A673 (cell line): ENCODE results near the gene MYRF. TPM values are rescaled to one million over a fixed set of nuclear protein-coding genes. Genes with fewer than 3 reads are reported as not detected.

Experiments used
- BruUV-seq: library from RNA; stranded (reverse); fragments of 400-500 nt; replicated peaks from 2 replicates; lab custom pipeline; 2021; lab: Mats Ljungman, UMichigan
- CTCF ChIA-PET: fragments of 300-600 bp; sonication (Branson Sonifier 250); formaldehyde crosslinking; loops from one replicate; lab custom pipeline; 2022; ENCODE audit warnings: antibody characterized with exemption; lab: Charles Lee
- POLR2A ChIA-PET: fragments of 300-600 bp; sonication (Branson Sonifier 250); formaldehyde crosslinking; loops from one replicate; lab custom pipeline; 2022; ENCODE audit warnings: antibody characterized with exemption; ENCODE audit not compliant: low non-redundant PET; lab: Charles Lee
- DNase-seq: peaks from one replicate; pipeline ENCODE4 v3.0.0-alpha.2; 2015; ENCODE audit warnings: low spot score
- H3K27ac ChIP-seq: fragments of 200-600 bp; sonication (generic); 2 replicates; pipeline ENCODE4 v1.5.1; 2016; ENCODE audit warnings: mixed run types, low read depth, mild to moderate bottlenecking, mixed read lengths, antibody characterized with exemption, low read length; ENCODE audit not compliant: poor library complexity, severe bottlenecking
- H3K27me3 ChIP-seq: fragments of 200-600 bp; sonication (generic); replicated peaks from 2 replicates; pipeline ENCODE4 v1.6.1; 2017; ENCODE audit warnings: mixed run types, low read depth, mild to moderate bottlenecking, mixed read lengths, antibody characterized with exemption, low read length; ENCODE audit not compliant: insufficient read depth, poor library complexity
- H3K36me3 ChIP-seq: fragments of 200-600 bp; sonication (generic); 2 replicates; pipeline ENCODE4 v1.6.1; 2016; ENCODE audit warnings: mixed run types, mild to moderate bottlenecking, mixed read lengths, antibody characterized with exemption, low read length; ENCODE audit not compliant: insufficient read depth, poor library complexity, severe bottlenecking
- H3K4me1 ChIP-seq: fragments of 200-600 bp; sonication (generic); 2 replicates; pipeline ENCODE4 v1.6.1; 2017; ENCODE audit warnings: mixed run types, mild to moderate bottlenecking, mixed read lengths, antibody characterized with exemption, low read length; ENCODE audit not compliant: insufficient read depth, poor library complexity, severe bottlenecking
- H3K4me3 ChIP-seq: fragments of 200-600 bp; sonication (generic); 2 replicates; pipeline ENCODE4 v1.5.1; 2016; ENCODE audit warnings: low read depth, mixed run types, mild to moderate bottlenecking, mixed read lengths, low read length; ENCODE audit not compliant: poor library complexity, severe bottlenecking
- H3K9me3 ChIP-seq: fragments of 200-600 bp; sonication (generic); 2 replicates; pipeline ENCODE4 v1.6.1; 2016; ENCODE audit warnings: mixed run types, low read depth, mild to moderate bottlenecking, mixed read lengths, antibody characterized with exemption, low read length; ENCODE audit not compliant: poor library complexity, severe bottlenecking
- CTCF ChIP-seq: fragments of 300-800, 200-600 bp; sonication (generic); conservative IDR thresholded peaks from 2 replicates; pipeline ENCODE4 v1.5.1; 2017; ENCODE audit warnings: low read depth, mild to moderate bottlenecking, antibody characterized with exemption, low read length, moderate library complexity, mixed read lengths
- EZH2 ChIP-seq: fragments of 200-600 bp; sonication (generic); IDR thresholded peaks from 2 replicates; pipeline ENCODE4 v1.6.1; 2017; ENCODE audit warnings: borderline replicate concordance, low read depth, mild to moderate bottlenecking, mixed read lengths, antibody characterized with exemption, low read length; ENCODE audit not compliant: poor library complexity, severe bottlenecking
- intact Hi-C: fragments of 100-400 bp; cut with micrococcal nuclease; formaldehyde crosslinking; loops from one replicate; pipeline ENCODE4 v1.10.0; 2022; ENCODE audit not compliant: unreplicated experiment
- total RNA-seq: library from RNA; stranded (reverse); gene quantifications from 2 replicates; pipeline ENCODE4 v1.2.3, GENCODE V29; 2021

The MYRF gene
- total RNA-seq, 1 experiment from 2014 or later, result 11.2 TPM

- intact Hi-C loops, result no loop called here
- Histone ChIP-seq H3K4me1 (peaks cover under 1% of the 10 kb centered on the region), H3K9me3 (no peaks in the 10 kb centered on the region), H3K4me3 (no peak overlapping the region), H3K27me3 (no peaks in the 10 kb centered on the region), H3K36me3 (peaks cover 36% of the 10 kb centered on the region), H3K27ac (no peak overlapping the region)
- TF ChIP-seq CTCF (no peak), EZH2 (no peak)
- DNase-seq, result no peak
- BruUV-seq, result no TSS peak
- ChIA-PET POLR2A (interaction anchor here (0.5 kb wide), 1 partner anchor 823 kb away, joined by 3 read pairs; no protein-coding TSS in a partner anchor), CTCF (no interaction called here)
Observed at GRCh38 chr11:61724437-61724836, 28.0 kb upstream of the MYRF start.

GRCh38 chr11:61725781-61726231, 26.6 kb upstream of the MYRF start:
- Histone ChIP-seq H3K27me3 (no peaks in the 10 kb centered on the region), H3K4me3 (no peak overlapping the region), H3K36me3 (peaks cover 32% of the 10 kb centered on the region), H3K4me1 (no peaks in the 10 kb centered on the region), H3K27ac (no peak overlapping the region), H3K9me3 (no peaks in the 10 kb centered on the region)
- TF ChIP-seq CTCF, result no peak
- TF ChIP-seq EZH2, result no peak
- DNase-seq, result no peak
- no TSS peak for BruUV-seq
- ChIA-PET CTCF (no interaction called here), POLR2A (no interaction called here)
- intact Hi-C loops, result no loop called here

- TF ChIP-seq EZH2 (no peak), CTCF (no peak)
- H3K27ac ChIP-seq, result no peak overlapping the region
- no peak overlapping the region for H3K4me3 ChIP-seq
- DNase-seq, result no peak
- CTCF ChIA-PET, result no interaction called here
- intact Hi-C loops, result no loop called here
- H3K4me1 ChIP-seq, result no peaks in the 10 kb centered on the region
- POLR2A ChIA-PET, result no interaction called here
- no peaks in the 10 kb centered on the region for H3K9me3 ChIP-seq
- peaks cover 30% of the 10 kb centered on the region for H3K36me3 ChIP-seq
- BruUV-seq, result no TSS peak
- H3K27me3 ChIP-seq, result no peaks in the 10 kb centered on the region
Observed at GRCh38 chr11:61726775-61727174, 25.7 kb upstream of the MYRF start.
